OCI-M1 (cell line): ENCODE measurements around the gene MLYCD.

Experiments used
- DNase-seq: peaks from one replicate; lab custom pipeline; 2025; lab: John Stamatoyannopoulos, UW

Gene MLYCD

DNA sequence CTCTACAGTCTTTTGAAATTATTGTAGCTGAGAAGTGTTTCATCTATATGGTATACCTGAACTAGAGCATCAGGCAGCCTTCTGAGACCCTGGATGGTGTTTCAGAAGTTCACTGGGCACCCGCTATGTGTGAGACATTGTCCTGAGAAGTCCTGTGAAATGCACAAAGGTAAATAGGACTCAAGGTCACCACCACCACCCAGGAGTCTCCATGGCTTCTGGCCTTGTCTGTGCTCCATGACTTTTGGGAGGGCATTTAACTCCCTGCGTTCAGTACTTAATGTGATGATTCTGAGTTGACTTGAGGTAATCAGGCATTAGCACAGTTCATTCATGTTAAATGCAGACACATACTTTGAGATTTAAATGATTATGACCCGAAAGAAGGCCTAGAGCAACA, 1.1 kb downstream of the MLYCD start:
- DNase-seq: no peak

DNA sequence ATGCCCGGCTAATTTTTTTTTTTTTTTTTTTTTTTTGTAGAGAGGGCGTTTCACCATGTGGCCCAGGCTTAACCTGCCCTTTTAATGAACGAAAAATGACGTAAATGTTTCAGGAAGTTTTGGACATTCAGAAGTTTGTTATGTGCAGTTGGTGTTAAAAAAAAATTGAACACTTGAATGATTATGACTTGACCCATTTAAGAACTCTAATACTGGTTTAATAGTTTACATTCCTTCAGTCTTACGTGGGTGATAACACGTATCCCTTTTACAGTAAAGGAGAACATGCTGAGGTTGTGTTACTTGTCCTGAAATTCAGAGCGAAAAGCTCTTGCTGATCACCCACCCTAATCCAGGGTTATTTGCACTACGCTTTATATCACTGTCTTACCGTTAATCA, 1.7 kb downstream of the MLYCD start:
- DNase-seq: no peak

DNA sequence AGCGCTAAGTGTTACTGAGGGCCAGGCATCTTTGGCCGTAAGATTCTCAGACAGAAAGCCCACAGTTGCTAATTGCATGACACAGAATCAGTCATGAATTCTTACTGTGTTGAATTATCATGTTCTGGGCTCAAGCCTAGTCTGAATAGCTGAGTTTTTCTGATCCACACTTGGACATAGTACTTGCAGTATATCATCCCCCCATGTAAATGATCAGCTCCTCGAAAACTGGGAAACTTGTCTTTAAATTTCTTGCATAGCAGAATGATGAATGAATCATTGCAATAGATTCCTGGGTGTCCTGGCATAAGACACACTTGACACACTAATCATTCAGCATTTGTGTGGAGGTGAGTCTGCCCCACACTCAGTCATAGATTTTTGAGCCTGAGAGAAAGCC, 2.2 kb downstream of the MLYCD start:
- DNase-seq: no peak

DNA sequence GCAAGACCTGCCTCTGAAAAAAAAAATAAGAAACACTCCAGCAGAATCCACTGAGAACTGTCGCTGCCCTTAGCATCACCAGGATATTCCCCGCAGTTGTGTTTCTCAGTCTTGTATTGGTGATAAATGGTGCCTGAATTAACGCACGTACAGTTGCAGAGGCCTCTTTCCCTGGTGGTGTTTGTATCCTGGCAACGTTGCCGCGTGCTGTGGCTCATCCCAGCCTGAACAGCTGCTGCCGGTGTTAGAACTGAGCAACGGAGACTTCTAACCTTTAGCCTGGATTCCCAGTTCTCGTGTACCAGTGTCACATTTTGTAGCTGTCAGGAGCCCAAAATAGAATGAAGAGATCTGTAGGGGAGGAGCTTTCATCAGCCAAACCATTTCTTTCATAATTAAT, 4.8 kb downstream of the MLYCD start:
- DNase-seq: no peak

DNA sequence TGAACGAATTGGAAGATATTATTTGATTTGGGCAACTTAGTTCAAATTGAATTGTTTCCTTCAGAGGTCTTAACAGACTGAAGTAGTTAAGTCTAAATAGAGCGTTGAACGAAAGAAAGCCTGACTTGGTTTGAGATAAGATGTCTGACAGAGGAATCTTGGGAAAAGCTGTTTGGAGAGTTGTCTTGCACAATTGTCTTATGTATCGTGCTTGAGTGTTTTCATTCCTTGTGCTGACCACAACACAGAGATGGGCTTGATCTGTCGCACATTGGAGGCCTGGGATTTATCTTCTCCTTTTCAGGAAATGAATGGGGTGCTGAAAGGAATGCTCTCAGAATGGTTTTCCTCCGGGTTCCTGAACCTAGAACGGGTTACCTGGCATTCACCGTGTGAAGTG, 7.8 kb downstream of the MLYCD start:
- DNase-seq: no peak

DNA sequence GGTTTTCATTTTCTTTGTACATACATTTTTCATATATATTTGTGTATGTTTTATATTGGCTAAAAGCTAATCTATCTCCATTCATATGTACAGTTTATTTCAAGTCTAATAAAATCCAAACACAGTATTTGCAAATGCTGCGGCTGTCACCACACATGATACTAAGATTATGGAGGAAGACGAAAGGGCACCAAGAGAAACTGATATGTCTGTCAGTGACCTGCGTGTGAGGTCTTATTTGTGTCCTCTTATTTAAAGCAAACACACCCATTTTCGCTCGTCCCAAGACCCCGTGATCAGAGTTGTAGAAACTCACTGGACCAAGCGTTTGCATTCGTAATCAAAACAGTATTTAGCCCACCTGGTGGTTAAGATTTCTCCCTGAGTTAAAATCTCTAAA, 8.2 kb downstream of the MLYCD start:
- no peak for DNase-seq

DNA sequence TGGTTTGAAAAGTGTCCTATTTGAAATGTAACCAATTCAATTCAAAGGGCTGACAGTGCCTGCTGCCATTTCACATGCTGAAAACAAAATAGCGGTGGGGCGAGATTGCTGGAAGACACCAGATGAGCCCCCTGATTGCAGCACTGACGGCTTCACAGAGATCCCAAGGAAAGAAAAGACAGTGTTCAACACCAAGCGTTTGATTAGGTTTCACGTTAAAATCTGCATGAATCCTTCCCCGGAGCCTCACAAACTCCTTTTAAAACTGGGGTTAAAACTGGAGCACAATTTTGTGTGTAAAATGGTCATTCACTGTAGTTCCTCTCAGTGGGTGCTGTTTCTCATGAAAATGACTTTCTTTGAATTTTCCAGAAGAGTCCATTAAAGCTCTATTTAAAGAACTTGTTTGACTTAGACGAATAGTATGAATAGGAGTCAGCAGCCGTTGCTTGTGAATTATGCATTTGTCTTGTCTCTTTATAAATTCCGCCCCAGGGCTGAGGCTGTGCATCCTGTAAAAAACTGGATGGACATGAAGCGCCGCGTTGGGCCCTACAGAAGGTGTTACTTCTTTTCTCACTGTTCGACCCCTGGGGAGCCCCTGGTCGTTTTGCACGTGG, 8.8 kb downstream of the MLYCD start:
- no peak for DNase-seq

DNA sequence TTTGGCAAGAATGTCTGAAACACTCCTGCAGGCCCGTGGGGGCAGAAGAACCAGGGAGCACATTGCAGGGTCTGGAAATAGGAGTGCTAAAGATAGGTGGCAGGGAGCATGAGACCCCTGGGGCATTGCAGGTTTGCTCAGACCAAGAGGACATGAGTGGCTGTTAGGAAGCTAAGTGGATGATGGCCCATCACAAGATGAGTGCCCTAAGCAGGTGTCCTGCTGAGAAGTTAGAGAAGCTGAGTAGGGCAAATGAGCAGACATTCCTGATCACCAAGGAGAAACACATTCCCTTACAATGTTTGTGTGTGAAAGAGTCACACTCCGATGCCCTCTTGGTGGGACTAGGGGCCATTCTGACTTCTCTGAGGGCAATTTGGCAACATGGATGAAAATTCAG, 9.9 kb downstream of the MLYCD start:
- no peak for DNase-seq

DNA sequence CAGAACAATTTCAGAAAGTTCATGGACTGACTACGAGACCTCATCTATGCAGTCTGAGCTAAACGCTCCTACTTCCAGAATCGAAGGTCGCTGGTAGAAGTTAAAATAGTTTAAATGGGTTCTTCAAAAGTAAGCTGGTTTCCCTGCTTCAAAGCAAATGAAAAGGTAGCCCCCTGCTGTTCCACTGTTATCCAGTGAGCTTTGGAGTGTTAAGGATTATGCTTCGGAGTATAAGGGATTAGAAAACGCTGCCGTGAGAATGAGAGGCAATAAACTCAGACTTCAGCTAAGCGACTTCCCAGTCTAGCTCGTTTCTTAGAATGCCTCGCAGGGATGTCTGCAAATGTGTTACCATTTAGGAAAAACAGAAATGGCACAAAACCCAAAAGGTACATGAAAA, 12.4 kb downstream of the MLYCD start:
- DNase-seq: no peak

- no peak for DNase-seq
Measured at GRCh38 chr16:83912519-83913244, 13.8 kb downstream of the MLYCD start.

- no peak for DNase-seq
Measured at GRCh38 chr16:83913245-83913633, 14.3 kb downstream of the MLYCD start.

GRCh38 chr16:83914091-83914710, 15.3 kb downstream of the MLYCD start:
- DNase-seq: no peak

DNA sequence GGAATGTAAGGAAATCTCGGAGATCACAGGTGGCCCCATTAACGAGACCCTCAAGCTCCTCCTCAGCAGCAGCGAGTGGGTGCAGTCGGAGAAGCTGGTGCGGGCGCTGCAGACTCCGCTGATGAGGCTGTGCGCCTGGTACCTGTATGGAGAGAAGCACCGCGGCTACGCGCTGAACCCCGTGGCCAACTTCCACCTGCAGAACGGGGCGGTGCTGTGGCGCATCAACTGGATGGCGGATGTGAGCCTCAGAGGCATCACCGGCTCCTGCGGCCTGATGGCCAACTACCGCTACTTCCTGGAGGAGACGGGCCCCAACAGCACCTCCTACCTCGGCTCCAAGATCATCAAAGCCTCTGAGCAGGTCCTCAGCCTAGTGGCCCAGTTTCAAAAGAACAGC, 16.2 kb downstream of the MLYCD start:
- no peak for DNase-seq

DNA sequence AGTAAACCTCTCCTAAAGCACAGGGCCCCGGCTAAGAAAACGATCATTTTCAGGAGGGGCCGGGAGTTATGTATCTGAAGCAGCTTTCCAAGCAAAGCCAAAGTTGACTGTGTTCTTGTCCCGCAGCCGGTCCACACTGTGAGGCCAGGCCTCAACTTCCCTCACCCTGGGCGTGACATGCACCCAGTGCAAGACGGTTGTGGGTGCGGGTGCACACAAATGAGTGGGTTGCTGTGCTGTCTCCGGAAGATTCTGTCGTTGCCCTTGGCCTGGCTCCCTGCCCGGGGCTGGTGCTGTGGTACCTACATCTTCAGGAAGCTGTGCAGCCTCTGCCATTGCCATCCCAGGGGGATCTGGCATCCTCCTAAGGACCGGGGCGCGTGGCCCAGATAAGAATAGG, 16.6 kb downstream of the MLYCD start:
- DNase-seq: no peak

DNA sequence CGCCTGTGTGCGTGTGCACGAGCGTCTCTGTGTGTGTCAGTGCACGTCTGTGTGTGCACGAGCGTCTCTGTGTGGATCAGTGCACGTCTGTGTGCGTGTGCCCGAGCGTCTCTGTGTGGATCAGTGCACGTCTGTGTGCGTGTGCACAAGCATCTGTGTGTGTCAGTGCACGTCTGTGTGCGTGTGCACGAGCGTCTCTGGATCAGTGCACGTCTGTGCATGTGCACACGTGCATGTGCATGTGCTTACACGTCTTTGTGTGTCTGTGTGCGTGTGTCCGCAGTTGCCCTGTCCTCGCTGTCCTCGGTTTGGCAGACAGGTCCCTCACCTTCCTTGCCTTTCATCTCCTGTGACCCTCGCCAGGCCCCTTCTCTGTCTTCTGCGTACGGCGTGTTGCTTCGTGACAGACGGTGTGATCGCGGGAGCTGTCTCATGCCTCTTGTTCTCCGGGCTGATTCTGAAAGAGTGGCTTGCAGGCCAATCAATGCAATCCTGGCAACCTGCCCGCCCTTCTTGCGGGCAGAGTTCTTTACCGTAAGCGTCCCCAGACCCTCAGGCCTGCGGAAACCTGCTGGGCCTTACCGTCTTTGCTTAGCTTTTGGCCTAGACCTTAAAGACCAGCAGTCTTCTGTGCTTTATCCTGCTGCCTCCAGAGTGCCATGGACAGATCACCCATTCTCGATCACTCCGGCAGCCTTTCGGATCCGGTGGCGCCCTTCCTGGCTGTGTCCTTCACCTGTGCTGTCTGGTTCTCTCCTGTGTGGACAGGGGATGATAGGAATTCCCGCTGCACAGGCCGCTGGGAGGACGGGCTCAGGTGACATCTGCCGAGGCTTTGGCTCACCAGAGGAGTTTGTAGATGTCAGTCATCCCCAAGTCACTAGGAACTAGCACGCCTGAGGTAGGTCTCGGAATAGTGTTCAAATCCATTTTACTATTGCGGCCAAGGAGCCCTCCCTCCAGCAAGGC, 18.5 kb downstream of the MLYCD start:
- no peak for DNase-seq

GRCh38 chr16:83920894-83921491, 22.1 kb downstream of the MLYCD start:
- DNase-seq: no peak

GRCh38 chr16:83923581-83924365, 24.9 kb downstream of the MLYCD start:
- no peak for DNase-seq

DNA sequence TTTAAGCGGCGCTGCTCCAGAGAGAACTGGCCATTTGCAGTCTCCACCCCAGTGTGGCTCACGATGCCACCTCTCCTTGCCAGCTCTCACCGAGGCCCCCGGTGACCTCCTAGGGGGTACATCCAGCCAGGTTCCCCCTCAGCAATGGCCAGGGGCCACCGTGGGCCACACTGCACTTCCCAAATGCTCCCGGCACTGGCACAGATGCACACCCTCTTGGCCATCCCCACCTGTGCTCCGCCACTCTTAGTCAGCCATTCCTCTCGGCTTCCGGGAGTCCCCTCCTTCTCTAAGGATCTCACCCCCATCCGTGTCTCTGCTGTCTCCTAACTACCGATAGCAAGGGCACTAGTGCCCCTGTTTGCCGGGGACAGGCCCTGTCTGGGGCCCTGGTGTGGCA, 25.8 kb downstream of the MLYCD start:
- no peak for DNase-seq

- no peak for DNase-seq
Measured at GRCh38 chr16:83925095-83925905, 26.4 kb downstream of the MLYCD start.

DNA sequence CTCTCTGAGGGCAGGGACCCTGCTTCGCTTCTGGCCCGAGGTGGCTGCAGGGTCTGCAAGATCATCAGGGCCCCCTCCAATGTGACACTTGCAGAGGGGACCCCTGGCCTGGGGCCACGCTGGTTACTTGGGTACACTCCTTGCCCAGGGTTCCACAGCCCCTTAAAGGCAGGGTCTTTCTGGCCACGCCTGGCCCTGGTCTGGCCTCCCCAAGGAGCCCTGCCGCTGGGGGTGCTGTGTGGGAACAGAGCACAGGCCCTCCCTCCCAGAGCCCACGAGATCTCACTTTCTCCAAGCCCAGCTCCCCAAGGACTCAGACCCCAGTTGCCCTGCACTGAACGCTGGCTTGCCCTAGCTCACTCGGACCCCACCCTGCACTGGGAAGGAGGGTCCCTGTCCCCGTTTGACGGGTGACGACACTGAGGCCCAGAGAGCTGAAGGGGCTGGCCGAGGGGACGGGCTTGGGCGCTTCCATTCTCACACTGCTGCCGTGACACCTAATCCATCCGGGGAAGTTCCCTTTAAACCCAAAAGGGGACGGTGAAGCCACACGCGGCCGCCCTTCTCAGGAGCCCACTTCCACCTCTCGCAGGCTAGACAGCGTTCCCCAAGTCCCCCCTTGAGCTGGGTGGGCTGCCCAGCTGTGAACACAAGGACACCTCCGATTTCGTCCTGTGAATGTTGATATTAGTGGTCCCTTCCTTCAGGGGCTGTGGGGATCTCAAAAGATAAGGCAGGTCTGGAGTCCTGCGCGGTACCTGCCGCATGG, 27.2 kb downstream of the MLYCD start:
- no peak for DNase-seq
